Loucy (cell line): ENCODE data around the gene TXNDC5.

Source experiments
- CTCF ChIP-seq: fragments of 200-600 bp; sonication (generic); conservative IDR thresholded peaks from 2 replicates; pipeline ENCODE4 v1.5.1; 2014; ENCODE audit warnings: mild to moderate bottlenecking, antibody characterized with exemption, low read length
- EZH2phosphoT487 ChIP-seq: fragments of 200-600 bp; IDR thresholded peaks from 2 replicates; pipeline ENCODE4 v1.6.1; 2018; ENCODE audit warnings: antibody characterized with exemption, mild to moderate bottlenecking, moderate library complexity, borderline replicate concordance

- TF ChIP-seq CTCF: no peak
- TF ChIP-seq EZH2phosphoT487: no peak
These were observed 44.8 kb downstream of the TXNDC5 start for GRCh38 chr6:7865781-7866180.
